ENCODE data around the gene S1PR3.

S1PR3 gene

GRCh38 chr9:89053301-89053700, 62.0 kb downstream of the S1PR3 start:
- no CpG with 5 or more reads among the region's 5 CpGs for WGBS (ENCODE audit: extremely low coverage, insufficient coverage, insufficient read length)
- no peak overlapping the region for H2BK12ac ChIP-seq (ENCODE audit: low read length)
- no peak overlapping the region for H2BK5ac ChIP-seq (ENCODE audit: low read depth, low read length, poor library complexity)
- H3K79me1 ChIP-seq (ENCODE audit: low read length): no peaks in the 10 kb centered on the region
- no peak overlapping the region for H3K4me2 ChIP-seq (ENCODE audit: low read length)
- H4K12ac ChIP-seq (ENCODE audit: low read depth, low read length): no peak overlapping the region
- no peak overlapping the region for H4K8ac ChIP-seq (ENCODE audit: low read depth, low read length)
- H3K9ac ChIP-seq (ENCODE audit: low read length): no peak overlapping the region
- DNase-seq: no peak
- H3K14ac ChIP-seq (ENCODE audit: low read length): no peak overlapping the region
- H3K4ac ChIP-seq (ENCODE audit: low read depth, low read length): no peak overlapping the region
- no peak overlapping the region for H3K27ac ChIP-seq (ENCODE audit: low read depth, low read length)
- no peak overlapping the region for H2BK120ac ChIP-seq (ENCODE audit: insufficient read depth, low read length, poor library complexity)
- H3K18ac ChIP-seq (ENCODE audit: low read length): no peak overlapping the region
- H3K79me2 ChIP-seq (ENCODE audit: control insufficient read depth, insufficient read depth, low read length, poor library complexity): no peaks in the 10 kb centered on the region
- no peaks in the 10 kb centered on the region for H3K4me1 ChIP-seq (ENCODE audit: control insufficient read depth in 1 of 2, insufficient read depth in 2 of 2, low read length in 2 of 2)
- peaks cover 3% of the 10 kb centered on the region for H3K9me3 ChIP-seq (ENCODE audit: insufficient read depth, low read depth, low read length)
- H3K4me3 ChIP-seq (ENCODE audit: low read depth, low read length): no peak overlapping the region
- H4K91ac ChIP-seq (ENCODE audit: low read depth, low read length): no peak overlapping the region
- no peak overlapping the region for H3K23ac ChIP-seq (ENCODE audit: low read length)
- H2AK5ac ChIP-seq (ENCODE audit: low read length): no peak overlapping the region
- no peaks in the 10 kb centered on the region for H3K27me3 ChIP-seq (ENCODE audit: insufficient read depth, low read length)
- H3K36me3 ChIP-seq (ENCODE audit: control insufficient read depth in 1 of 2, insufficient read depth in 2 of 2, low read length in 2 of 2): no peaks in the 10 kb centered on the region
- H2AFZ ChIP-seq (ENCODE audit: insufficient read depth, low read length, poor library complexity): no peak overlapping the region

All from trophoblast cell (in vitro differentiated cells and primary cell).